H9 (cell line): ENCODE measurements around the gene RIOX2. TPM values are rescaled to one million over a fixed set of nuclear protein-coding genes. Genes with fewer than 3 reads are reported as not detected.
A peak's percentile ranks its signal among the peaks of the same experiment; 100 is the strongest.

Source experiments
- DNase-seq: peaks from one replicate; pipeline ENCODE4 v3.0.0-alpha.2; 2017
- H2AFZ ChIP-seq: one replicate; pipeline ENCODE4 v1.6.1; 2013; ENCODE audit warnings: mild to moderate bottlenecking, low read length, control low read depth, moderate library complexity
- H2AK5ac ChIP-seq: 2 replicates; pipeline ENCODE4 v1.6.1; 2013; ENCODE audit warnings: low read length, control low read depth, mixed read lengths; ENCODE audit not compliant: insufficient read length
- H2BK120ac ChIP-seq: one replicate; pipeline ENCODE4 v1.6.1; 2013; ENCODE audit warnings: low read depth, mild to moderate bottlenecking, low read length, control low read depth, inconsistent platforms; ENCODE audit not compliant: poor library complexity, severe bottlenecking
- H2BK12ac ChIP-seq: 2 replicates; pipeline ENCODE4 v1.6.1; 2013; ENCODE audit warnings: low read length, control low read depth, mixed read lengths, low read depth; ENCODE audit not compliant: insufficient read length
- H2BK15ac ChIP-seq: 2 replicates; pipeline ENCODE4 v1.6.1; 2013; ENCODE audit warnings: low read depth, low read length, control low read depth
- H2BK20ac ChIP-seq: one replicate; pipeline ENCODE4 v1.6.1; 2013; ENCODE audit warnings: low read depth, mild to moderate bottlenecking, low read length, control low read depth, inconsistent platforms; ENCODE audit not compliant: poor library complexity, severe bottlenecking
- H2BK5ac ChIP-seq: 2 replicates; pipeline ENCODE4 v1.6.1; 2013; ENCODE audit warnings: low read length, control low read depth, mixed read lengths; ENCODE audit not compliant: insufficient read length
- H3K14ac ChIP-seq: 2 replicates; pipeline ENCODE4 v1.6.1; 2013; ENCODE audit warnings: low read length, control low read depth; ENCODE audit not compliant: insufficient read depth
- H3K18ac ChIP-seq: 2 replicates; pipeline ENCODE4 v1.6.1; 2013; ENCODE audit warnings: low read depth, mild to moderate bottlenecking, mixed read lengths, low read length, control low read depth; ENCODE audit not compliant: insufficient read length
- H3K23ac ChIP-seq: 2 replicates; pipeline ENCODE4 v1.6.1; 2013; ENCODE audit warnings: low read length, control low read depth, mixed read lengths, low read depth; ENCODE audit not compliant: insufficient read length
- H3K23me2 ChIP-seq: 2 replicates; pipeline ENCODE4 v1.6.1; 2013; ENCODE audit warnings: low read depth, mild to moderate bottlenecking, mixed read lengths, low read length, control low read depth; ENCODE audit not compliant: insufficient read length, poor library complexity, severe bottlenecking
- H3K27ac ChIP-seq: 2 replicates; pipeline ENCODE4 v1.5.1; 2013; ENCODE audit warnings: low read length, control low read depth, mixed read lengths, low read depth; ENCODE audit not compliant: insufficient read length
- H3K27me3 ChIP-seq: 2 replicates; pipeline ENCODE4 v1.6.1; 2013; ENCODE audit warnings: low read length, control low read depth, inconsistent platforms; ENCODE audit not compliant: insufficient read depth
- H3K4ac ChIP-seq: 2 replicates; pipeline ENCODE4 v1.6.1; 2013; ENCODE audit warnings: low read depth, mild to moderate bottlenecking, control low read depth, inconsistent platforms, low read length, moderate library complexity
- H3K4me1 ChIP-seq: 2 replicates; pipeline ENCODE4 v1.6.1; 2013; ENCODE audit warnings: low read length, control low read depth, inconsistent platforms; ENCODE audit not compliant: insufficient read depth
- H3K4me2 ChIP-seq: 2 replicates; pipeline ENCODE4 v1.6.1; 2013; ENCODE audit warnings: low read length, control low read depth, mixed read lengths; ENCODE audit not compliant: insufficient read length, insufficient read depth
- H3K56ac ChIP-seq: 2 replicates; pipeline ENCODE4 v1.6.1; 2013; ENCODE audit warnings: low read depth, mild to moderate bottlenecking, mixed read lengths, low read length, control low read depth; ENCODE audit not compliant: insufficient read length
- H3K79me1 ChIP-seq: 2 replicates; pipeline ENCODE4 v1.6.1; 2013; ENCODE audit warnings: low read depth, mild to moderate bottlenecking, moderate library complexity, low read length, control low read depth, inconsistent platforms; ENCODE audit not compliant: insufficient read depth, poor library complexity, severe bottlenecking
- H3K79me2 ChIP-seq: 2 replicates; pipeline ENCODE4 v1.6.1; 2013; ENCODE audit warnings: low read length, control low read depth, inconsistent platforms; ENCODE audit not compliant: insufficient read depth
- H3K9ac ChIP-seq: 2 replicates; pipeline ENCODE4 v1.6.1; 2013; ENCODE audit warnings: low read length, control low read depth, mixed read lengths; ENCODE audit not compliant: insufficient read length; ENCODE audit errors: extremely low read depth
- H3K9me3 ChIP-seq: one replicate; pipeline ENCODE4 v1.6.1; 2013; ENCODE audit warnings: low read depth, low read length, inconsistent platforms; ENCODE audit not compliant: control insufficient read depth
- H3T11ph ChIP-seq: one replicate; pipeline ENCODE4 v1.6.1; 2013; ENCODE audit warnings: mild to moderate bottlenecking, low read length, control low read depth, inconsistent platforms
- H4K20me1 ChIP-seq: one replicate; pipeline ENCODE4 v1.6.1; 2013; ENCODE audit not compliant: control insufficient read depth, insufficient read length, insufficient read depth
- H4K5ac ChIP-seq: 2 replicates; pipeline ENCODE4 v1.6.1; 2013; ENCODE audit warnings: low read depth, mild to moderate bottlenecking, mixed read lengths, low read length, control low read depth; ENCODE audit not compliant: insufficient read length
- H4K8ac ChIP-seq: replicated peaks from 2 replicates; pipeline ENCODE4 v1.6.1; 2013; ENCODE audit warnings: low read length, control low read depth, mixed read lengths, low read depth; ENCODE audit not compliant: insufficient read length
- H4K91ac ChIP-seq: 2 replicates; pipeline ENCODE4 v1.6.1; 2013; ENCODE audit warnings: low read depth, mild to moderate bottlenecking, moderate library complexity, mixed read lengths, low read length, control low read depth; ENCODE audit not compliant: insufficient read length
- H3K27ac Mint-ChIP-seq, 3 experiments: 2 replicates in 2 of 3; 3 replicates in 1 of 3; pipeline ENCODE4 v1.8.0; 2020 to 2021; ENCODE audit warnings: mixed read lengths in 3 of 3, mild to moderate bottlenecking in 1 of 3, moderate library complexity in 1 of 3
- H3K27me3 Mint-ChIP-seq: 2 replicates; pipeline ENCODE4 v1.8.0; 2021; ENCODE audit warnings: low read depth, mild to moderate bottlenecking, moderate library complexity, mixed read lengths
- H3K36me3 Mint-ChIP-seq, 3 experiments: 2 replicates in 2 of 3; 3 replicates in 1 of 3; pipeline ENCODE4 v1.8.0; 2020 to 2021; ENCODE audit warnings: low read depth in 3 of 3, mixed read lengths in 3 of 3; ENCODE audit not compliant: insufficient read depth in 1 of 3
- H3K4me1 Mint-ChIP-seq, 2 experiments: 2 replicates each; pipeline ENCODE4 v1.8.0; 2020; ENCODE audit warnings: mixed read lengths in 2 of 2
- H3K4me3 Mint-ChIP-seq, 2 experiments: 2 replicates in 1 of 2; 3 replicates in 1 of 2; pipeline ENCODE4 v1.8.0; 2020 to 2021; ENCODE audit warnings: mild to moderate bottlenecking in 2 of 2, mixed read lengths in 2 of 2, moderate library complexity in 1 of 2
- H3K9me3 Mint-ChIP-seq, 2 experiments: 2 replicates in 1 of 2; 3 replicates in 1 of 2; pipeline ENCODE4 v1.8.0; 2020; ENCODE audit warnings: mild to moderate bottlenecking in 2 of 2, mixed read lengths in 2 of 2, moderate library complexity in 1 of 2
- WGBS: extraction: QIAGEN DNeasy Blood & Tissue Kit; methylation state at CpG from one replicate; pipeline ENCODE4 v1.1.7; 2013; ENCODE audit warnings: missing lambda C conversion rate, low lambda C conversion rate, mixed read lengths; ENCODE audit not compliant: insufficient read length; ENCODE audit errors: extremely low coverage; 5-methylcytosine and 5-hydroxymethylcytosine counted together
- total RNA-seq: library from RNA; stranded (reverse); gene quantifications from 2 replicates; pipeline ENCODE4 v1.2.1, GENCODE V29; 2021
- TF ChIP-seq, protein P1 (sequence below): fragments of 200-600 bp; sonication (generic); conservative IDR thresholded peaks from 3 replicates; pipeline ENCODE4 v1.8.0; 2021; ENCODE audit warnings: antibody characterized with exemption, mild to moderate bottlenecking

Gene RIOX2
- total RNA-seq, 1 experiment from 2014 or later = 15.5 TPM

DNA sequence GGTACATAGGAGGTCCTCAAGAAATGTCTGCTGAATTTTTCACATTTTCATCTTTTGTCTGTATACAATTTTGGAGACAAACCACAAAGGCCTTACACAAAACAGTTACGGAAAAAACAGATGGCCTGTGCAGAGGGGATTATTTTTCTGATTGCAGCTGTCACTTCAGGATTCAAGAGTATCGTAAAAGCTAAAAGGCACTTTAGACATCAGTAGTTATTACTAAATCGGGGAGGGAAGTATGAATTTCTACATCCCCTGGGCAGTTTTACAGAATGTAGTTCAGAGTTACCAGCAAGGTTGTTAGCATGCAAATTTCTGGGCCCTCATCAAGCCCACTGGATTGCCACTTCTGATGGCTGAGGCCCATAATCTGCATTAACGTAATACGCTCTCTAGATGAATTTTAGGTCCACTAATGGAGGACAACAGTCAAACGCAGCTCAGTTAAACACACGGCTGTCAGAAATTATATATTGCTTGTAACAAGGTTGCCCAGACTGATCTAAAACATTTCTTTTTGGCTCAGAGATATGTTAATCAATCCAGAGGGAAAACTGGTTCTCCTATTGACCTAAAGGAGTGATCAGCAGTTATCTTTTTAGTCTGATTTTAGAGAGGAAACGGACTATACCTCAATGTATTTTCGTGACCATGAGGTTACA is 1.1 kb downstream of the RIOX2 start:
- Histone ChIP-seq H3K4me1 (no peaks in the 10 kb centered on the region), H4K5ac (peak overlapping the region; percentile 93), H2AFZ (peak overlapping the region; percentile 49), H3K79me1 (no peaks in the 10 kb centered on the region), H2BK12ac (no peak overlapping the region), H3K4ac (no peak overlapping the region), H3K18ac (no peak overlapping the region), H4K20me1 (no peaks in the 10 kb centered on the region), H2AK5ac (no peak overlapping the region), H3K23me2 (peaks cover 5% of the 10 kb centered on the region), H2BK5ac (no peak overlapping the region), H3K27me3 (no peaks in the 10 kb centered on the region), H2BK15ac (no peak overlapping the region), H4K8ac (no peak overlapping the region), H3K56ac (no peak overlapping the region), H3T11ph (no peak overlapping the region), H3K9ac (peak overlapping the region; percentile 54), H3K14ac (peak overlapping the region; percentile 70; the same call in 1 of the 2 replicates), H3K27ac (no peak overlapping the region), H4K91ac (no peak overlapping the region), H3K79me2 (no peaks in the 10 kb centered on the region), H2BK120ac (no peak overlapping the region), H3K9me3 (no peaks in the 10 kb centered on the region), H3K23ac (no peak overlapping the region), H3K4me2 (peak overlapping the region; percentile 92), H2BK20ac (no peak overlapping the region)
- no peak for DNase-seq
- WGBS = no CpG with 5 or more reads among the region's 9 CpGs
- Mint-ChIP-seq H3K27ac (no peak overlapping the region), H3K4me3 (peak overlapping the region; percentile 82 to 87), H3K4me1 (peaks cover 7 to 9% of the 10 kb centered on the region in 2 experiments; a peak in 3 of 4 replicates), H3K9me3 (no peaks in the 10 kb centered on the region), H3K27me3 (peaks cover 30% of the 10 kb centered on the region), H3K36me3 (no peaks in the 10 kb centered on the region)
- TF ChIP-seq, protein P1, sequence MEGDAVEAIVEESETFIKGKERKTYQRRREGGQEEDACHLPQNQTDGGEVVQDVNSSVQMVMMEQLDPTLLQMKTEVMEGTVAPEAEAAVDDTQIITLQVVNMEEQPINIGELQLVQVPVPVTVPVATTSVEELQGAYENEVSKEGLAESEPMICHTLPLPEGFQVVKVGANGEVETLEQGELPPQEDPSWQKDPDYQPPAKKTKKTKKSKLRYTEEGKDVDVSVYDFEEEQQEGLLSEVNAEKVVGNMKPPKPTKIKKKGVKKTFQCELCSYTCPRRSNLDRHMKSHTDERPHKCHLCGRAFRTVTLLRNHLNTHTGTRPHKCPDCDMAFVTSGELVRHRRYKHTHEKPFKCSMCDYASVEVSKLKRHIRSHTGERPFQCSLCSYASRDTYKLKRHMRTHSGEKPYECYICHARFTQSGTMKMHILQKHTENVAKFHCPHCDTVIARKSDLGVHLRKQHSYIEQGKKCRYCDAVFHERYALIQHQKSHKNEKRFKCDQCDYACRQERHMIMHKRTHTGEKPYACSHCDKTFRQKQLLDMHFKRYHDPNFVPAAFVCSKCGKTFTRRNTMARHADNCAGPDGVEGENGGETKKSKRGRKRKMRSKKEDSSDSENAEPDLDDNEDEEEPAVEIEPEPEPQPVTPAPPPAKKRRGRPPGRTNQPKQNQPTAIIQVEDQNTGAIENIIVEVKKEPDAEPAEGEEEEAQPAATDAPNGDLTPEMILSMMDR = no peak
